ENCODE measurements around the gene HUNK. TPM values are rescaled to one million over a fixed set of nuclear protein-coding genes. Genes with fewer than 3 reads are reported as not detected.

Gene HUNK
- total RNA-seq, 2 donors from 2014 or later: 0.35 TPM; not detected in 1

DNA sequence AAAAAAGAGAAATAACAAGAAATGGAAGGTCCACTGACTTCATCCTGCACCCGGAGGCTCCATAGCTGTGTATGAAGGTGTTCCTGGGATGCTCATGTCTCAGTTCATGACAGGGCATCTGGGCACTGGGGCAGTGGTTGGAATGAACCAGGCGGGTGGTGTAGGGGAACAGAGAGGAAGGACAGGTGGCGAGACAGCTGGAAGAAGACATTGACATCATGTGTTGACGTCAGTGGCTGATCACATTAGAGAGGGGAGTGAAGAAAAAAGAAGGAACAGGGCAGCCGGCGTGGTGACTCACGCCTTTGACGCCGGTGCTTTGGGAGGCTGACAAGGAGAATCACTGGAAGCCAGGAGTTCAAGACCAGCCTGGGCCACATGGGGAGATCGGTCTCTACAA lies 50.1 kb downstream of the HUNK start:
- Mint-ChIP-seq H3K27ac (no peak overlapping the region), H3K27me3 (ENCODE audit: low read depth) (no peaks in the 10 kb centered on the region), H3K9me3 (peaks cover 0 to 6% of the 10 kb centered on the region in 2 donors), H3K4me3 (no peak overlapping the region), H3K36me3 (ENCODE audit: insufficient read depth in 2 of 2) (no peaks in the 10 kb centered on the region), H3K4me1 (ENCODE audit: low read depth) (no peaks in the 10 kb centered on the region)
- no peak for DNase-seq
- ATAC-seq (replicated peaks in 1 of 2): no peak

DNA sequence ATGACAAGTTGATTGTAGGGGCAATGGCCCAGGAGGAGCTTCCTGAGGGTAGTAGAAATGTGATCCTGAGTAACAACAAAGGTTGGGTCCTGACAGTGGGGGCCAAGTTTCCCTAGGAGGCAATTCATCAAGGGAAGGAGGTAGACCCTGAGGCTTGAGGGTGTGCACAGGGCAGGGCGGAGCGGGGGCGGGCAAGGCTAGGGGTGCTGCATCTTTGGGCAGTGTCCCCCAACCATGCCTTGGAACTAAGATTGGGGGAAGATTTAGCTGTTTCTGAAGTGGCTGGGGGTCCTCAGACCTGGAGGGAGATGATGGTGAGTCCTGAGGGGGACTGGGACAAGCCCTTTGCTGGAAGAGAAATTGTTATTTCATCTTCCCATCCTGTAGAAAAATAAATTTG lies 50.9 kb downstream of the HUNK start:
- Mint-ChIP-seq H3K27ac (no peak overlapping the region), H3K4me1 (ENCODE audit: low read depth) (no peaks in the 10 kb centered on the region), H3K27me3 (ENCODE audit: low read depth) (no peaks in the 10 kb centered on the region), H3K36me3 (ENCODE audit: insufficient read depth in 2 of 2) (no peaks in the 10 kb centered on the region), H3K4me3 (no peak overlapping the region), H3K9me3 (peaks cover 0 to 6% of the 10 kb centered on the region in 2 donors)
- ATAC-seq (replicated peaks in 1 of 2) (no peak), DNase-seq (no peak)

DNA sequence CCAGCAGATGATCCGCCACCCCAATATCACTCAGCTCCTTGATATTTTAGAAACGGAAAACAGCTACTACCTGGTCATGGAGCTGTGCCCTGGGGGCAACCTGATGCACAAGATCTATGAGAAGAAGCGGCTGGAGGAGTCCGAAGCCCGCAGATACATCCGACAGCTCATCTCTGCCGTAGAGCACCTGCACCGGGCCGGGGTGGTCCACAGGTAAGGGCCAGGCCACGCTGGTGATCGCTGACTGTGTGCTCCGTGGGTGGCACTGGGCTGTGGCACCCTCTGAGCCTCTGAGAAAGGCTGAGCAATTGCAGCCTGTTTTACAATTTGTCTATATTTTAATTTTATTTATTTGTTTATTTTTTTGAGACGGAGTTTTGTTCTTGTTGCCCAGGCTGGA lies 51.7 kb downstream of the HUNK start:
- no peaks in the 10 kb centered on the region for H3K36me3 Mint-ChIP-seq (ENCODE audit: insufficient read depth in 2 of 2)
- peaks cover 0 to 6% of the 10 kb centered on the region in 2 donors for H3K9me3 Mint-ChIP-seq
- H3K4me1 Mint-ChIP-seq (ENCODE audit: low read depth): no peaks in the 10 kb centered on the region
- ATAC-seq (replicated peaks in 1 of 2): no peak
- H3K4me3 Mint-ChIP-seq: no peak overlapping the region
- peaks cover 3% of the 10 kb centered on the region for H3K27me3 Mint-ChIP-seq (ENCODE audit: low read depth)
- DNase-seq: no peak
- no peak overlapping the region for H3K27ac Mint-ChIP-seq

DNA sequence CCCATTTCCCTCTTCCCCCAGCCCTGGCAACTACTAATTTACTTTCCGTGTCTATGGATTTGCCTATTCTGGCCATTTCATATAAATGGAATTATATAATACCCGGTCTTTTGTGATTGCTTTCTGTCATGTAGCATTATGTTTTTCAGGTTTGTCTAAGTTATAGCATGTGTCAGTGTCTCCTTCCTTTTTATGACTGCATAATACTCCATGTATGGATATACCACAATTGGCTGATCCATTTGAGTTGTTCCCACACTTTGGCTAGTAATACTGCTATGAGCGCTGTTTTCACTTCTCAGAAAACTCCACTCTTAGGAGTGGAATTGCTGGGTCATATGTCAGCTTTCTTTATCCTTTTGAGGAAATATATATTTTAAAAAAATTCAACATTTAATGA lies 53.7 kb downstream of the HUNK start:
- H3K9me3 Mint-ChIP-seq: peaks cover 0 to 6% of the 10 kb centered on the region in 2 donors
- H3K4me1 Mint-ChIP-seq (ENCODE audit: low read depth): no peaks in the 10 kb centered on the region
- H3K27me3 Mint-ChIP-seq (ENCODE audit: low read depth): peaks cover 7% of the 10 kb centered on the region
- H3K27ac Mint-ChIP-seq: no peak overlapping the region
- no peaks in the 10 kb centered on the region for H3K36me3 Mint-ChIP-seq (ENCODE audit: insufficient read depth in 2 of 2)
- ATAC-seq (replicated peaks in 1 of 2) (no peak), DNase-seq (no peak)
- H3K4me3 Mint-ChIP-seq: no peak overlapping the region

DNA sequence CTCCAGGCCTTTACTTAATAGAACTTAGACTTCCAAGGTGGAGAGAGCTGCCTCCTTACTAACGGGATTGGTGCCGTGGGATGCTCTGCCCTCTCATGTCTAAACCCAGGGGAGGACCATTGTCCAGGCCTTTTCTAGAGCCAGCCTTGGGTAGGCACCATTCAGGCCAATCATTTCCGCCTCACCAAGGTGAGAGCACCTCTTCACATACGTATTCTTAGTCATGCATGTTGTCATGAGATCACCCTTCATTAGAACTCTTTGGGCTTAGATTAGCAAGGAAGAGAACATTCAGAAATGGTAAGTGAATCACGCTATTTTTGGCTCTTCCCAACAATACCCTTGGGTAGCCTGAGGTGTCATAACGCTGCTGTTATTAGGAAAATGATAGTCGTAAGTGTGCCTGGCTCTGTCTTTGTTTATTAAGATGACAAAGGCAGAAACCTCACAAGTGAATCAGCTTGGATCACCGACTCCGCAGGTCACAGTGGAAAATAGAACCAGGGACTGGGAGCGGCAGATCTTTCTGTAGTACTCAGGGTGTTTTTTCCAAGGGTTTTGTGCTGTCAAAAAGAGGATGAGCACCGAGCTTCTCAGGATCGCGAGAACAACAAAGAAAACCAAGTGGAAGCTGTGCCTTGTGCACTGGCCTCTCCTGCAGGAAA lies 55.0 kb downstream of the HUNK start:
- no peak overlapping the region for H3K4me3 Mint-ChIP-seq
- H3K36me3 Mint-ChIP-seq (ENCODE audit: insufficient read depth in 2 of 2): no peaks in the 10 kb centered on the region
- peaks cover 0 to 6% of the 10 kb centered on the region in 2 donors for H3K9me3 Mint-ChIP-seq
- ATAC-seq (replicated peaks in 1 of 2) (no peak), DNase-seq (no peak)
- H3K27ac Mint-ChIP-seq: no peak overlapping the region
- peaks cover 4% of the 10 kb centered on the region for H3K4me1 Mint-ChIP-seq (ENCODE audit: low read depth)
- H3K27me3 Mint-ChIP-seq (ENCODE audit: low read depth): peaks cover 20% of the 10 kb centered on the region

DNA sequence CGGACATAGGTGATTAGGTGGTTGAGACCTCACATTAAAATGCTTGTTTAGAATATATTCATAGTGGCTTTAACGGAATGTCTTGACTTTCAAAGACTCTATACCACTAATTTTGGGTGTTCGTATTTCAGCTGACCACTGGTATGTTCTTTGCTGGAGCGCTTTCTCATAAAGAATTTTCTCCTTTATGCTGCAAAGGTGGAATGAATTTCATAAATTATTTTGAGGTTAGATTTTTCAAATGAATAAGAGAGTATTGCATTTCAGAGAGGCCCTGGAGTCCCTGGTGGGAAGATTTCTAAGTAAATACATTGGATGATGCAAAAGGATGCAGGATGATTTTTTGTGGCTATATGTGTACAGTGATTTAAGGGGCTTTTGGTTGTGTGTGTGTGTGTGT lies 55.8 kb downstream of the HUNK start:
- no peaks in the 10 kb centered on the region for H3K36me3 Mint-ChIP-seq (ENCODE audit: insufficient read depth in 2 of 2)
- H3K4me3 Mint-ChIP-seq: no peak overlapping the region
- H3K9me3 Mint-ChIP-seq: peaks cover 0 to 6% of the 10 kb centered on the region in 2 donors
- ATAC-seq (replicated peaks in 1 of 2): no peak
- no peak overlapping the region for H3K27ac Mint-ChIP-seq
- DNase-seq: no peak
- peaks cover 22% of the 10 kb centered on the region for H3K27me3 Mint-ChIP-seq (ENCODE audit: low read depth)
- peaks cover 4% of the 10 kb centered on the region for H3K4me1 Mint-ChIP-seq (ENCODE audit: low read depth)

DNA sequence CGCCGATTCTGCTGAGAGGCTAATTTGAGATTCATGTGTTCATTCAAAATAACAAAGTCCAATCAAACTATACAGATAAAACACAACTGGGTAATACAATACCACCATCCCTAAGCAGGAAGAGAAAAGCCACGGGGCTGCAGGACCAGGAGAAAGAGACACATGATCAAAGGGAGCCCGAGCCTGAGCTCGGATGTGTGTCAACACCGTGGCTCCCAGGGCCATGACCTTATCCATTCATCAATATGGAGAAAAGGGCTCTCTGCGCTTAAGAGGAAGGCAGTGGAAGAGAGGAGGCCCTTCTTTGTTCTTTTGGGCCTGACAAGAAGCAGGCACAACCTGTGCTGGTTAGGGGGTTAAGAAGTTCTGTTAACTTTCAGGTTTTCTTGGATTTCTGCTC lies 56.7 kb downstream of the HUNK start:
- peaks cover 4% of the 10 kb centered on the region for H3K4me1 Mint-ChIP-seq (ENCODE audit: low read depth)
- H3K27me3 Mint-ChIP-seq (ENCODE audit: low read depth): peaks cover 22% of the 10 kb centered on the region
- H3K36me3 Mint-ChIP-seq (ENCODE audit: insufficient read depth in 2 of 2): no peaks in the 10 kb centered on the region
- H3K9me3 Mint-ChIP-seq: peaks cover 0 to 6% of the 10 kb centered on the region in 2 donors
- no peak for DNase-seq
- no peak for ATAC-seq (replicated peaks in 1 of 2)
- H3K4me3 Mint-ChIP-seq: no peak overlapping the region
- H3K27ac Mint-ChIP-seq: no peak overlapping the region

DNA sequence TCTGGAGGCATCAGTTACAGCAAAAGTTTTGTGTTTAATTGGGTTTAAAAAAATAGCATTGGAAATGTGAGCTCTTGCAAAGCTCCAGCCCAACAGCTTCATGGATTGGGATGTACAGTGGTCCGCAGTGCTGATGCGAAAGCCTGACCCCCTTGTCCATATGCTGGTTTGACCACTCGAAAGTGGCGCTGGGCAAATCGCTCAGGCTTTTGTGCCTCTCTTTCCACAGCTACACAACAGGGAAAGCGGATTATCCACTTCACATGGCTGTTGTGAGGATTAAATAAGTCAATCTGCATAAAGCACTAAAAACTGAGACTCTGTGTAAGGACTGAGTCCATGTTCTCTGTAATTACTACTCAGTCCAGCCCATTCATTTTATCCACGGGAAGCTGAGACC lies 57.2 kb downstream of the HUNK start:
- DNase-seq (no peak), ATAC-seq (replicated peaks in 1 of 2) (no peak)
- no peak overlapping the region for H3K27ac Mint-ChIP-seq
- H3K27me3 Mint-ChIP-seq (ENCODE audit: low read depth): peaks cover 22% of the 10 kb centered on the region
- H3K4me1 Mint-ChIP-seq (ENCODE audit: low read depth): peaks cover 4% of the 10 kb centered on the region
- H3K36me3 Mint-ChIP-seq (ENCODE audit: insufficient read depth in 2 of 2): no peaks in the 10 kb centered on the region
- H3K4me3 Mint-ChIP-seq: no peak overlapping the region
- peaks cover 0 to 6% of the 10 kb centered on the region in 2 donors for H3K9me3 Mint-ChIP-seq

DNA sequence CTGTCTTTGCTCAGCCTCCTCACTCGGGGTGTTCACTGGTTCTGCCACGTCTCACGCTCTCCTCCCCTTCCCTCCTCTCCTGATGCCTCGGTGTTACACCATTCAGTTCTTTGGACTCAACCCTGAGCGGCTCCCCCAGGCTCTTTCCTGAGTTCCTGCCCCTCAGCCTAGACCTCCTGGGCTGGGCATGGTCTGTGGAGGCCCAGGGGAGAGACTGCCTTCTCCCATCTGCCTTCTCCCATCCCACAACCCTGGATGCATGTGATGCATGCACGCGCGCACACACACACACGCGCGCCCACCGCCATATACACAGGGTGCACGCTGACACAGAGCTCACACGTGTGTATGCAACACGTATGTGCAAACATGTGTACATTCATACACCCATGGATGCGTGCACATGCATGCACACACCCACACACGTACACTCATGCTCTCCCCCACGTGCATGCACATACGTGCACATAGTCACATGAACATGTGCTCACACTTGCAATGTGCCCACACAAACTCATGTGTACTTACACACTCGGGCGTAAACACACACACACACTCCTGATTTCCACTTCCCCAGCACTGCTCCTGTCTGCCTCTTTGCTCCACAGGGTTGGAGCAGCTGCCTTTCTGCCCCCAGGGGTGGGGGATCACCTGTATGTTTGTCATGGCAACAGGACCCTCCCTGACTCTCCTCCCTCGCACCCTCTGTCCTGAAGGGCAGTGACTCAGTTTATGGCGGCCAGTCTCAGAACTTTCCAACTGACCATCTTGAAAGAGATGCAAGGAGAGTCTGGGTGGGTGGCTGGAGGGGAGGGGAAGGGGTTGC lies 59.0 kb downstream of the HUNK start:
- Mint-ChIP-seq H3K27ac (no peak overlapping the region), H3K27me3 (ENCODE audit: low read depth) (peaks cover 22% of the 10 kb centered on the region), H3K4me1 (ENCODE audit: low read depth) (peaks cover 4% of the 10 kb centered on the region), H3K36me3 (ENCODE audit: insufficient read depth in 2 of 2) (no peaks in the 10 kb centered on the region), H3K4me3 (no peak overlapping the region), H3K9me3 (no peaks in the 10 kb centered on the region)
- DNase-seq (no peak), ATAC-seq (replicated peaks in 1 of 2) (no peak)

DNA sequence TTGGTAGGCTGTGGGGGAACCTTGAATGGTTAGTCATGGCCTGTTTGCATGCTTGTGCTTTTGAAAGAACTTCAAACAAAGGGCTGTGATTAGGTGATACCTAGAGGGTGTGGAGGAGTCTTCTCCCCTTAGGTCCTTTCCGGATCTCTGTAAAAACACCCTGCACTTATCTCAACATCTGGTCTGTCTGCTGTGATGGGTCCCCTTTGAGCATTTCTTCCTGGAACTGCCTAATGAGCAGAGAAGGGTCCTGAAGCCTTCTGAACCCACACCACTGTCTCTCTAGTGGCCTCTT lies 59.6 kb downstream of the HUNK start:
- no peak for ATAC-seq (replicated peaks in 1 of 2)

DNA sequence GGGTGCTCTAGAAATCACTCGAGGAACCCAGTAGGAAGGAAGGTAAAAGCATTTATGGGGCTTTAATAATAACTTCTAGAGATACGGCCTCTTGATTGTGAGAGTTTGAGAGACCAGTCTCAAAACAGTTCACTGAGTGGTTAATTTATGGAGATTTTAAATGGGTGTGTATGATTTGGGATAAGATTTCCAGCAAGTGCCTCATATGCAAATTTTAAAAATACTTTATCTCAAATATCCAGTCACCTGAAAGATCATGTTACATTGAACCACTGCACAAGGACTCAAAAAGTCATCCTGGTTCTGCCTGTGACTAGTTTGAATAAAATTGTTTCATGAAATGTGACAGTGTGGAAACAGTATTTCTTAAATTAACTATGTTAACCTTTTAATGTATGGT lies 64.5 kb downstream of the HUNK start:
- Mint-ChIP-seq H3K27me3 (ENCODE audit: low read depth) (peaks cover 22% of the 10 kb centered on the region), H3K27ac (no peak overlapping the region), H3K36me3 (ENCODE audit: insufficient read depth in 2 of 2) (no peaks in the 10 kb centered on the region), H3K9me3 (no peaks in the 10 kb centered on the region), H3K4me1 (ENCODE audit: low read depth) (no peaks in the 10 kb centered on the region), H3K4me3 (no peak overlapping the region)
- DNase-seq: no peak
- ATAC-seq (replicated peaks in 1 of 2): no peak

More for the DNA sequence above, 59.6 kb downstream of the HUNK start:
- Mint-ChIP-seq H3K4me1 (ENCODE audit: low read depth) (peaks cover 4% of the 10 kb centered on the region), H3K27me3 (ENCODE audit: low read depth) (peaks cover 22% of the 10 kb centered on the region), H3K4me3 (no peak overlapping the region), H3K27ac (no peak overlapping the region), H3K36me3 (ENCODE audit: insufficient read depth in 2 of 2) (no peaks in the 10 kb centered on the region), H3K9me3 (no peaks in the 10 kb centered on the region)
- DNase-seq: no peak

DNA sequence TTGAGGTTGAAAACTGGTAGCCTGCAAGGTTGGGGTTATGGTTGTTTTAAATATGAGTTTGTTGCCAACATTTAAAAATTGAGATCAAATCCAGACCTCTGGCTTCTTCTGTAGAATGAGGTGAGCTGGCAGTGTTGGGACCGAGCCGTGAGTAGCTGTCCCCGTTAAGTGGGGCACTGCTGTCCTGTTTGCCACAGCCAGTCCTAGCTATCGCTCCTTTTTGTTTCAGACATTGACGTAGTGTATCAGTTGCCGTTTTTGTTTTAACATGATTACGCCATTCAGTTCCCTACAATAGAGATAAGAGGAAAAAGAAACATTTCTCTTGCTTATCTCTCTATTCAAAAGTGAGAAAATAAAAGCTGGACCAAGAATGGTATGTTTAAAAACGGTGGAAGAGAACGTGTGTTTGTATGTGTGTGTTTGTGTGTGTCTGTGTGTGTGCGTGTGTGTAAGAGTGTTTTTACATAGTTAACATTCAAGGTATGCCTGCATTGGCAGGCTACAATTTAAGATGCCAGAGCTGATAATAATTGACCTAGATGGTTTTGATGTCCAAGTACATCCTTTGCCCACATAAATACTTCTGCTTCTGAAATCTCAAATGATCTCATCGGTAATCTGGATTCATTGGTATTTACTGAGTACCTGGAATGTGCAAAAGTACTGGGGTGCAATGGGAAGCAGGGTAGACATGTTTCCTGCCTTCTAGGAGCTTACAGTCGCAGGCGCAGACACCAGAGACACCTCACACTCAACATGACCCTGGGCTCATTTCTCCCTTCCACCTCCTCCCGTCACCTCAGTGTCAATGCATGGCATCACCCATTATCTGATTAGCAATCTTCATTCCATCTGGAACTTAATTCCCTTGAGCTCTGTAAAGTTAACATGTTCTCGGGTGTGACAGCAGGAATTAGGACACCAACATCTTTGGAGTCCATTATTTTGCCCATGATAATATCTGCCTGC lies 65.8 kb downstream of the HUNK start:
- Mint-ChIP-seq H3K4me3 (no peak overlapping the region), H3K27ac (no peak overlapping the region), H3K9me3 (no peaks in the 10 kb centered on the region), H3K4me1 (ENCODE audit: low read depth) (no peaks in the 10 kb centered on the region), H3K36me3 (ENCODE audit: insufficient read depth in 2 of 2) (no peaks in the 10 kb centered on the region), H3K27me3 (ENCODE audit: low read depth) (peaks cover 14% of the 10 kb centered on the region)
- ATAC-seq (replicated peaks in 1 of 2) (no peak), DNase-seq (no peak)

DNA sequence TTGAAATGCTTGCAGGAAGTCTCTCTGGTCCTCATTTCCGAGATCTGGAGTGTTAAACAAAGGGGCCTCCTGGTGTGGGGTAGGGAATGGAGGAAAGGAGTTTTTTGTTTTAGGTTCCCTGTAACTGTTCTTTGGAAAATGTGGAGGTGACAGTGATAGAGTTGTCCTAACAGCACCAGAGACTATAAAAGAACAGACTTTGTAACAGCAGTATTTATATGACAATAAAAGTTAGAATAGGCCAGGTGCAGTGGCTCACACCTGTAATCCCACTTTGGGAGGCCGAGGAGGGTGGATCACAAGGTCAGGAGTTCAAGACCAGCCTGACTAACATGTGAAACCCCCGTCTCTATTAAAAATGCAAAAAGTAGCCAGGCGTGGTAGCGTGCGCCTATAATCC lies 68.9 kb downstream of the HUNK start:
- no peaks in the 10 kb centered on the region for H3K36me3 Mint-ChIP-seq (ENCODE audit: insufficient read depth in 2 of 2)
- DNase-seq (no peak), ATAC-seq (replicated peaks in 1 of 2) (no peak)
- peaks cover 19% of the 10 kb centered on the region for H3K27me3 Mint-ChIP-seq (ENCODE audit: low read depth)
- H3K4me1 Mint-ChIP-seq (ENCODE audit: low read depth): no peaks in the 10 kb centered on the region
- no peak overlapping the region for H3K4me3 Mint-ChIP-seq
- no peak overlapping the region for H3K27ac Mint-ChIP-seq
- H3K9me3 Mint-ChIP-seq: no peaks in the 10 kb centered on the region

Measured in activated T-cell treated with anti-CD3 and anti-CD28 coated beads, Interleukin-2, amount 50 U/mL, for 72 hours (primary cell).